ENCODE measurements around the gene TNNC1.
A peak's percentile ranks its signal among the peaks of the same experiment; 100 is the strongest.

TNNC1 gene

GRCh38 chr3:52483577-52484381, 29.9 kb upstream of the TNNC1 start:
- in situ Hi-C loops (cut with MboI; ENCODE audit: low pct_unique_long_range_greater_than_20kb, low sequenced_read_pairs, unreplicated experiment): no loop called here
- TF ChIP-seq, protein P1, sequence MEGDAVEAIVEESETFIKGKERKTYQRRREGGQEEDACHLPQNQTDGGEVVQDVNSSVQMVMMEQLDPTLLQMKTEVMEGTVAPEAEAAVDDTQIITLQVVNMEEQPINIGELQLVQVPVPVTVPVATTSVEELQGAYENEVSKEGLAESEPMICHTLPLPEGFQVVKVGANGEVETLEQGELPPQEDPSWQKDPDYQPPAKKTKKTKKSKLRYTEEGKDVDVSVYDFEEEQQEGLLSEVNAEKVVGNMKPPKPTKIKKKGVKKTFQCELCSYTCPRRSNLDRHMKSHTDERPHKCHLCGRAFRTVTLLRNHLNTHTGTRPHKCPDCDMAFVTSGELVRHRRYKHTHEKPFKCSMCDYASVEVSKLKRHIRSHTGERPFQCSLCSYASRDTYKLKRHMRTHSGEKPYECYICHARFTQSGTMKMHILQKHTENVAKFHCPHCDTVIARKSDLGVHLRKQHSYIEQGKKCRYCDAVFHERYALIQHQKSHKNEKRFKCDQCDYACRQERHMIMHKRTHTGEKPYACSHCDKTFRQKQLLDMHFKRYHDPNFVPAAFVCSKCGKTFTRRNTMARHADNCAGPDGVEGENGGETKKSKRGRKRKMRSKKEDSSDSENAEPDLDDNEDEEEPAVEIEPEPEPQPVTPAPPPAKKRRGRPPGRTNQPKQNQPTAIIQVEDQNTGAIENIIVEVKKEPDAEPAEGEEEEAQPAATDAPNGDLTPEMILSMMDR (IDR thresholded peaks at IDR 0.05; ENCODE audit: extremely low read depth, insufficient read depth, missing control alignments): no peak
- DNase-seq (ENCODE audit: low spot score): no peak

GRCh38 chr3:52483081-52483480, 29.2 kb upstream of the TNNC1 start:
- TF ChIP-seq, protein P1 (IDR thresholded peaks at IDR 0.05; ENCODE audit: extremely low read depth, insufficient read depth, missing control alignments): no peak
- in situ Hi-C loops (cut with MboI; ENCODE audit: low pct_unique_long_range_greater_than_20kb, low sequenced_read_pairs, unreplicated experiment): no loop called here
- no peak for DNase-seq (ENCODE audit: low spot score)

DNA sequence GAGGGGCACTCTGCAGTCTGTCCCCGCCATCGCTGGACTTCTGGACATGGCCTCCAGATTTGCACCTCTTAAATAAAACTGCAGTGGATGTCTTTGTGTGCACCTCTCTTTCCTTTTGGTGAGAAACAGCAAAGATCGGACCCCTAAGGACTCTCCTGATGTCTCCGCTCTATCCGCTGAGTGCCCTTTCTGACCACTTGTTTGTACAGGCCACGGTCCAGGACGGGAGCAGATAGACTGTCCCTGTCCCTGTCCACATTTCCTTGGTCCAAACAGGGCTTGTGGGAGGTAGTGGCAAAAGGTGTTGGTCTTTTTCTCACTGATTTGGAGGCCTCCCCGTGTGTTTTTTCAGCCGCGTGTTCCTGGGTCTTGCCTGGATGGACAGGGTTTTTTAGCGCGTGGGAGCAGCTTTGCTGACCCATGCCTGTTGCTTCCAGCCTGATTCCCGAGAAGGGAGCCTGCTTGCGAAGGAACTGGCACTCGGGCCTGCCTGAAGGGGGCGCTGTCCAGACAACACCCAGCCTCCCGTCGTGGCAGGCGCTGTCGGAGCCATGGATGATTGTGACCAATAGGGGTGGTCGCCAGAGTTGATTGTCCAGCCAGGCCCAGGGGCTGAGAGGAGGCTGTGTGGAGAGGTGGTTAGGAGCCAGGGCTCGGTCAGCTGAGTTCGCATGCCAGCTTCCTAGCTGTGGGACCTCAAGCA, 28.1 kb upstream of the TNNC1 start:
- in situ Hi-C loops (cut with MboI; ENCODE audit: low pct_unique_long_range_greater_than_20kb, low sequenced_read_pairs, unreplicated experiment): no loop called here
- TF ChIP-seq, protein P1 (IDR thresholded peaks at IDR 0.05; ENCODE audit: extremely low read depth, insufficient read depth, missing control alignments): peak; percentile 48
- no peak for DNase-seq (ENCODE audit: low spot score)

DNA sequence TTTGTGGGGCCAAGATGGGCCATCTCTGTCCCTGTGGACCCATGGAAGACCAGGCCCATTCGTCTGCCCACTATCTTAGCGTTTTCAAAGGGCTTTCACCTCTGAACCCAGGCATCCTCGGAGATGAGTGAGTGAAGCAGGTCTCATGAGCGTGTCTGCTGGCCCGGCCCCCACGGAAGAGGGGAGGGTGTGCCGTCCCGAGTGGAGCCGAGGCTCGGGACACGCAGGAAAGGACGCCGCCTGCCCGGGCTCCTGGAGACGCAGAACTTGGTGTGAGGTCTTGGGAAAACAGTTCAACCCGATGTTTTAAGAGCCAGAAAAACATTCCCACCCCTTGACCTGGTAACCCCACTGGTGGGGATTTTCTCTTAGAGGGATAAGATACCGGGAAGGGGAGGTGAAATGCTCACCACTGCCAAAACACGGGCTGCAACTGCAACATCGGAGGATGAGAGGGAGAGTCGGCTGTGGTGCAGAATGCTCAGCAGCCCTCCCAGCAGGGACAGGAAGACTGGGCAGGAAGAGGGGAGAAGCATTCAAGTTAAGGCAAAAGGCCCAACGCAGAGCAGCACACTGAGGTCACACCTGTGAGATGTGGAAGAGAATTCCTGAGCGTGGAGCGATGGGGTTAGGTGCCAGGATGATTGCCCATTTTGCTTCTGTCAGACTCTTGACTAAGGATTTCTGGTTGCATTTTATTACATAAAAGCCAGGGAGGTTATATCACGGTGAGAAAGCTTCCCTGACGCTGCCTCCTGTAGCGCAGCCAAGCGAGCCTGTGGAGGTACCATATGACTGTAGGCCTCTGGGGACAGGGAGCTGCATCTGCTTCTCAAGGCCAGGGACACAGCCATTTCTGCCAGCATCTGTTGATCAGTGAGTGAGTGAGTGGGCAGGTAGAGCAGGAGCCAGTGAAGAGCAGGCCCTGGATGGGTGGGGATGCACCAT, 27.2 kb upstream of the TNNC1 start:
- no peak for DNase-seq (ENCODE audit: low spot score)
- TF ChIP-seq, protein P1 (IDR thresholded peaks at IDR 0.05; ENCODE audit: extremely low read depth, insufficient read depth, missing control alignments): no peak
- in situ Hi-C loops (cut with MboI; ENCODE audit: low pct_unique_long_range_greater_than_20kb, low sequenced_read_pairs, unreplicated experiment): no loop called here

DNA sequence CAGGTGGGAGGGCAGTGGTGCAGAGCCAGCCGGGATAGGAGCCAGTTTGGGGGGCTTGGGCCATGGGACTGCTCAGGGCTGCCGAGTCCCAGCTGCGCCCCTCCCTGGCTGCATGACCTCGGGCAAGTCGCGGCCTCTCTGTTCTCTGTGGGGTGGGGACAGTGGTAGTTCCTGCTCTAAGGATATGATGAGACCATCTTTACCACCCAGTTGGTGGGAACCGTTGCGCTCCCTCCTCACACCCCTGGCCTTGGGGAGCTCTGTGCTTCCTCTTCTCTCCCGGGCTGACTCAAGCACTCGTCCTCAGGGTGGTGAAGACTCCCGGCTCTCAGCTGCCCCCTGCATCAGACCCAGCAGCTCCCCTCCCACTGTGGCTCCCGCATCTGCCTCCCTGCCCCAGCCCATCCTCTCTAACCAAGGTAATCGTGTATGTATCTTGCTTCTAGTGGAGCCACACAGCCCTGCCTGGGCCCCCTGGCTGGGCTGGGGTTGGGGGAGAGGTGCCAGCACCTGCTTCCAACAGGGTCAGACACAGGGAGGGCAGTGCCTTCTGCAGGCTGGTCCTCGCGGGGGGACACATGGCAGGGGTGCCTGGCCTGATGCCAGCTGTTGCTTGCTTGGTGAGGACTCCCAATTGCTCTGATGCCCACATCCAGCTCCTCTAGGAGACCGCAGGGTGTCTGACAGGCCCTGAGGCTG, 26.2 kb upstream of the TNNC1 start:
- in situ Hi-C loops (cut with MboI; ENCODE audit: low pct_unique_long_range_greater_than_20kb, low sequenced_read_pairs, unreplicated experiment): no loop called here
- TF ChIP-seq, protein P1 (IDR thresholded peaks at IDR 0.05; ENCODE audit: extremely low read depth, insufficient read depth, missing control alignments): no peak
- no peak for DNase-seq (ENCODE audit: low spot score)
